Measurements from ENCODE around the gene TEX51.

TEX51 gene

GRCh38 chr2:126859631-126860030, 39.1 kb upstream of the TEX51 start:
- H3K4me3 ChIP-seq (ENCODE audit: low read length) = no peak overlapping the region
- no peak overlapping the region for H2AFZ ChIP-seq (ENCODE audit: low read depth, low read length)
- no peak overlapping the region for H3K9ac ChIP-seq (ENCODE audit: low read length)
- no peaks in the 10 kb centered on the region for H3K4me1 ChIP-seq (ENCODE audit: low read length)
- no peaks in the 10 kb centered on the region for H3K27me3 ChIP-seq (ENCODE audit: low read depth, low read length)
- no peak for TF ChIP-seq EZH2phosphoT487 (IDR thresholded peaks at IDR 0.05; ENCODE audit: low read depth)
- TF ChIP-seq CTCF (IDR thresholded peaks at IDR 0.05; ENCODE audit: low read depth, low read length) = no peak
- no peak overlapping the region for H3K4me2 ChIP-seq (ENCODE audit: low read length)
- H3K27ac ChIP-seq (ENCODE audit: low read length) = no peak overlapping the region
- H3K9me3 ChIP-seq (ENCODE audit: insufficient read depth, low read length) = no peaks in the 10 kb centered on the region
- no peaks in the 10 kb centered on the region for H4K20me1 ChIP-seq (ENCODE audit: insufficient read depth, low read length)
- H3K79me2 ChIP-seq (ENCODE audit: low read length) = no peaks in the 10 kb centered on the region
- no peaks in the 10 kb centered on the region for H3K36me3 ChIP-seq (replicated peaks; ENCODE audit: low read depth, low read length)

- H3K36me3 ChIP-seq (replicated peaks; ENCODE audit: low read depth, low read length) = no peaks in the 10 kb centered on the region
- no peak for TF ChIP-seq CTCF (IDR thresholded peaks at IDR 0.05; ENCODE audit: low read depth, low read length)
- no peak for TF ChIP-seq EZH2phosphoT487 (IDR thresholded peaks at IDR 0.05; ENCODE audit: low read depth)
- no peaks in the 10 kb centered on the region for H3K4me1 ChIP-seq (ENCODE audit: low read length)
- H3K4me3 ChIP-seq (ENCODE audit: low read length) = no peak overlapping the region
- H3K9me3 ChIP-seq (ENCODE audit: insufficient read depth, low read length) = no peaks in the 10 kb centered on the region
- no peak overlapping the region for H3K27ac ChIP-seq (ENCODE audit: low read length)
- H3K27me3 ChIP-seq (ENCODE audit: low read depth, low read length) = no peaks in the 10 kb centered on the region
- no peaks in the 10 kb centered on the region for H4K20me1 ChIP-seq (ENCODE audit: insufficient read depth, low read length)
- H3K79me2 ChIP-seq (ENCODE audit: low read length) = no peaks in the 10 kb centered on the region
- H3K9ac ChIP-seq (ENCODE audit: low read length) = no peak overlapping the region
- no peak overlapping the region for H2AFZ ChIP-seq (ENCODE audit: low read depth, low read length)
- no peak overlapping the region for H3K4me2 ChIP-seq (ENCODE audit: low read length)
Observed at GRCh38 chr2:126860385-126860784, 38.3 kb upstream of the TEX51 start.

GRCh38 chr2:126862730-126863129, 36.0 kb upstream of the TEX51 start:
- peaks cover 3% of the 10 kb centered on the region; the same call in 1 of the 2 replicates for H3K4me1 ChIP-seq (ENCODE audit: low read length)
- no peak overlapping the region for H3K4me2 ChIP-seq (ENCODE audit: low read length)
- H3K36me3 ChIP-seq (replicated peaks; ENCODE audit: low read depth, low read length) = no peaks in the 10 kb centered on the region
- no peaks in the 10 kb centered on the region for H3K9me3 ChIP-seq (ENCODE audit: insufficient read depth, low read length)
- no peak overlapping the region for H3K27ac ChIP-seq (ENCODE audit: low read length)
- no peak for TF ChIP-seq CTCF (IDR thresholded peaks at IDR 0.05; ENCODE audit: low read depth, low read length)
- no peak for TF ChIP-seq EZH2phosphoT487 (IDR thresholded peaks at IDR 0.05; ENCODE audit: low read depth)
- H3K27me3 ChIP-seq (ENCODE audit: low read depth, low read length) = no peaks in the 10 kb centered on the region
- H4K20me1 ChIP-seq (ENCODE audit: insufficient read depth, low read length) = no peaks in the 10 kb centered on the region
- no peaks in the 10 kb centered on the region for H3K79me2 ChIP-seq (ENCODE audit: low read length)
- H3K9ac ChIP-seq (ENCODE audit: low read length) = no peak overlapping the region
- H2AFZ ChIP-seq (ENCODE audit: low read depth, low read length) = no peak overlapping the region
- H3K4me3 ChIP-seq (ENCODE audit: low read length) = no peak overlapping the region

GRCh38 chr2:126863336-126864015, 35.2 kb upstream of the TEX51 start:
- Histone ChIP-seq H3K27ac (ENCODE audit: low read length) (no peak overlapping the region), H3K36me3 (replicated peaks; ENCODE audit: low read depth, low read length) (no peaks in the 10 kb centered on the region), H3K9me3 (ENCODE audit: insufficient read depth, low read length) (peaks cover 2% of the 10 kb centered on the region; the same call in 1 of the 2 replicates), H3K27me3 (ENCODE audit: low read depth, low read length) (no peaks in the 10 kb centered on the region), H2AFZ (ENCODE audit: low read depth, low read length) (no peak overlapping the region), H3K4me1 (ENCODE audit: low read length) (peaks cover 6% of the 10 kb centered on the region; the same call in 1 of the 2 replicates), H3K9ac (ENCODE audit: low read length) (no peak overlapping the region), H3K4me3 (ENCODE audit: low read length) (no peak overlapping the region), H3K79me2 (ENCODE audit: low read length) (no peaks in the 10 kb centered on the region), H3K4me2 (ENCODE audit: low read length) (no peak overlapping the region), H4K20me1 (ENCODE audit: insufficient read depth, low read length) (no peaks in the 10 kb centered on the region)
- no peak for TF ChIP-seq EZH2phosphoT487 (IDR thresholded peaks at IDR 0.05; ENCODE audit: low read depth)
- no peak for TF ChIP-seq CTCF (IDR thresholded peaks at IDR 0.05; ENCODE audit: low read depth, low read length)

Measured in OCI-LY3 (cell line).